GM20000 (cell line): ENCODE measurements around the gene CDCA3.

Experiments
- DNase-seq: peaks from one replicate; pipeline ENCODE4 v3.0.0; 2012; ENCODE audit warnings: low spot score
- CTCF ChIP-seq: IDR thresholded peaks from 2 replicates; pipeline ENCODE4 v1.5.1; 2012; ENCODE audit warnings: mild to moderate bottlenecking, control low read depth; ENCODE audit errors: extremely low read depth, missing control alignments

Gene CDCA3

GRCh38 chr12:6863586-6864321 lies 12.7 kb upstream of the CDCA3 start:
- no peak for TF ChIP-seq CTCF
- no peak for DNase-seq

- no peak for TF ChIP-seq CTCF
- DNase-seq: no peak
Measured at GRCh38 chr12:6863033-6863432, 11.9 kb upstream of the CDCA3 start.

- no peak for TF ChIP-seq CTCF
- DNase-seq: no peak
Measured at GRCh38 chr12:6861391-6861790, 10.3 kb upstream of the CDCA3 start.

GRCh38 chr12:6860942-6861341 lies 9.9 kb upstream of the CDCA3 start:
- TF ChIP-seq CTCF: no peak
- no peak for DNase-seq

- no peak for TF ChIP-seq CTCF
- DNase-seq: no peak
Measured at GRCh38 chr12:6860116-6860515, 9.0 kb upstream of the CDCA3 start.

GRCh38 chr12:6858799-6859198 lies 7.7 kb upstream of the CDCA3 start:
- TF ChIP-seq CTCF: no peak
- DNase-seq: no peak

- no peak for DNase-seq
- no peak for TF ChIP-seq CTCF
Measured at GRCh38 chr12:6855322-6855721, 4.2 kb upstream of the CDCA3 start.
